Endometrial microvascular endothelial cells (primary cell): Measurements from ENCODE around the gene SLC46A1. TPM values are rescaled to one million over a fixed set of nuclear protein-coding genes. Genes with fewer than 3 reads are reported as not detected.

Experiments
- in situ Hi-C: cut with HindIII; loops from 2 replicates; pipeline ENCODE4 v1.10.0; 2017; ENCODE audit warnings: low sequenced_read_pairs, low pct_unique_long_range_greater_than_20kb; ENCODE audit errors: inconsistent ontology term
- total RNA-seq: library from RNA; depleted of rRNA; stranded (reverse); fragments of >200 nt; gene quantifications from one replicate; pipeline ENCODE4 v1.2.3, GENCODE V29; 2015; ENCODE audit errors: inconsistent ontology term

Gene SLC46A1
- total RNA-seq, 1 donor from 2014 or later: 31.9 TPM

DNA sequence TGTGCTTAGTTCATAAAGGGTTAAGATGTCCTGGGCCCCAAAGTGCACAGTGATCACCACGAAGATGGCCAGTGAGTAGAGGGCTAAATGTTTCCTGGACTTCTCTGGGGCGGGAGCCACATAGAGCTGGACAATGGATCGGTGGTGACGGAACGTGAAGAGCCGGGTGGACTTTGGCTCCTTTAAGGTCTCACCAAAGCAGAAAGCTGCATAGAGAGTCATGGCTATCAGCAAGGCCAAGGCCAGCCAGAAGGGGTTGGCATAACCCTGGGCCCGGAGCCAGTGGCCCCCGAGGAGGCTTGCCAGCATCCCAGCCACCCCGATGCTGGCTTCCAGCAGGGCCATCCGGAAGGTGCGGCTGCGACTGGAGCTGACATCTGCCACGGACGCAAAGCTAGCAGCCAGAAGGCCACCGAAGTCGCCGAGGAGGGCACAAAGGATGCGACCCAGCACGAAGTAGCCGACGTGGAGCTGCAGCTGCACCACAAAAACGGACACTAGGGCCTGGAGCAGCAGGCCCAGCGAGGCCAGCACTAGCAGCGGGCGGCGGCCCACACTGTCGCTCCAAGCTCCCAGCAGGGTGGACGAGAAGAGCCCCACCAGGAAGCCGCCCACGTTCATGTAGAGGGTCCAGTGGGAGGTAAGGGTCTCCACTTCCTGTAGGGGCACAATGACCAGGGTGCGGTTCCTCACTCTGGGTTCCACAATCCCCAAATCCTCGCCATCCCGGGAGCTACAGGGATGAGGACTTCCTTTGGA, 1.0 kb downstream of the SLC46A1 start:
- in situ Hi-C loops: no loop called here

DNA sequence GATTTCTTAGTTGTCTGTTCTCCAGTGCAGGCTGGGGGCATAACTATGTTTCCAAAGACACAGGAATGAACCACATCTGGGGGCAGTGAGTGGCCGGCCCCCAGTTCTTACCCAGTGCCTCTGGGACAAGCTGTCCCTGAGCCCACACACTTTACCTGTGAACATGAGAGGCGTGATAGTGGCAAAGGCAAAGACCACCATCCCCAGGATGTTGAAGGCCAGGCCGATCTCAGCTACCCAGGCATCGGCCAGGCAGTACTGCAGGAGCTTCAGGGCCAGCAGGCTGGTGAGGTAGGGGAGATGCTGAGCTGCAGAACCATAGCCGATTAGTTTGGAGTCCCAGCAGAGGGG, 1.6 kb downstream of the SLC46A1 start:
- in situ Hi-C loops: no loop called here

DNA sequence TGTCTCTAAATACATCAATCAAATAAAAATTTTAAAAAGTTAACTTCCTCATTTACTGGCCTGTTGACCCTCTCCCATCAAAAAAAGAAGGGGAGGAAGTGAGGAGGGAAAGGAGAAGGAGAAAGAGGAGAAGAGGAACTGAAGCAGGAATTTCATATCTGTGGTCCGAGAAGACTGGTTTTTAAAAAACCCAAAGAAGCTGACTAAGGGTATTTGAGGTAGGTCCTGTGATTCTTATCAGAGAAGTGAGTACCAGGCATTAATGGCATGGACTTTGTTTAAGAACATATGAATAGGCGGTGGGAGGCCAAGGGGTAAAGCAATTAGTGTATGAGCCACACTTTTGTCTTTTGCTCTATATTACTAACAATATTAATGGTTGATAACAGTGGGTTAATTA, 2.0 kb downstream of the SLC46A1 start:
- in situ Hi-C loops: no loop called here

DNA sequence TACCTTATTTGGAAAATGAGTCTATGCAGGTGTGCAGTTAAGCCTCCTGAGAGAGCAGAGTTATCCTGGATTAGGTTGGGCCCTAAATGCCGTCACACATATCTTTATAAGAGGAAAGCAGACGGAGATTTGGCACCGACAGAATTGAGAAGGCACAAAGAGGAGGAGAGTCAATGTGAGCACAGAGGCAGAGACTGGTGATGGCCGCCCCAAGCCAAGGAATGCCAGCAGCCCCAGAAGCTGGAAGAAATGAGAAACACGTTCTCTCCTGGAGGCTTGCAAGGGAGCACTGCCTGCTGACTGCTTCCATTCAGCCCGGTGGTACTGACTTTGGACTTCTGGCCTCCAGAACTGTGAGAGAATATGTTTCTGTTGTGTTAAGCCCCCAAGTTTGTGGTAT, 3.2 kb downstream of the SLC46A1 start:
- in situ Hi-C loops: no loop called here

DNA sequence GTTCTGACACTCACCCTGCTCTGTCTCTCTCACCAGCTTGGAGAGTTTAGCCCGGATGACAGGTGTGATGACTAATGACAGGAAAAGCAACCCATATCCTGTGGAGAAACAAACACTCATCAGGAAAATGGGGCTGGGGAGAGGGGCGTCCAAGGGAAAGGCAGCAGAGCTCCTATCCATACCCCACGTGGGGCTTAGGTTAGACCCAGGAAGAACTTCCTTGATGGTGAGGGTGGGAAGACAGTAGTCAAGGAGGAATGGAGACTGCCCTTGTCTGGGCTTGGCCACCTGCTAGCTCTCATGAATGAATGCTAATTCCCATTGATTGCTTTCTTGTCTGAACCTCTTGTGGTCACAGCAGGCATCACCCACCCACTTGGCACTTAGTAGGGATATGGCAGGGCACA, 3.8 kb downstream of the SLC46A1 start:
- in situ Hi-C loops: no loop called here

DNA sequence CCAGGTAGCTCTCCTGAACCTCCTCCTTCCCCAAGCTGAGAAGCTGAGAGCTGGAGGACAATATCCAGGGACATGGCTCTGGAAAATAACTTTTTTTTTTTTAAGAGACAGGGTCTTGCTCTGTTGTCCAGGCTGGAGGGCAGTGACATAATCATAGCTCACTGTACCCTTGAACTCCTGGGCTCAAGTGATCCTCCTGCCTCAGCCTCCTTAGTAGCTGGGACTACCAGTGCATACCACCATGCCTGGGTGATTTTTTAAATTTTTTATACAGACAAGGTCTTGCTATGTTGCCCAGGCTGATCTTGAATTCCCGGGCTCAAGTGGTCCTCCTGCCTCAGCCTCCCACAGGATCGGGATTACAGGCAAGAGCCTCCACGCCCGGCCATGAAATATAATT, 6.2 kb downstream of the SLC46A1 start:
- in situ Hi-C loops: no loop called here

DNA sequence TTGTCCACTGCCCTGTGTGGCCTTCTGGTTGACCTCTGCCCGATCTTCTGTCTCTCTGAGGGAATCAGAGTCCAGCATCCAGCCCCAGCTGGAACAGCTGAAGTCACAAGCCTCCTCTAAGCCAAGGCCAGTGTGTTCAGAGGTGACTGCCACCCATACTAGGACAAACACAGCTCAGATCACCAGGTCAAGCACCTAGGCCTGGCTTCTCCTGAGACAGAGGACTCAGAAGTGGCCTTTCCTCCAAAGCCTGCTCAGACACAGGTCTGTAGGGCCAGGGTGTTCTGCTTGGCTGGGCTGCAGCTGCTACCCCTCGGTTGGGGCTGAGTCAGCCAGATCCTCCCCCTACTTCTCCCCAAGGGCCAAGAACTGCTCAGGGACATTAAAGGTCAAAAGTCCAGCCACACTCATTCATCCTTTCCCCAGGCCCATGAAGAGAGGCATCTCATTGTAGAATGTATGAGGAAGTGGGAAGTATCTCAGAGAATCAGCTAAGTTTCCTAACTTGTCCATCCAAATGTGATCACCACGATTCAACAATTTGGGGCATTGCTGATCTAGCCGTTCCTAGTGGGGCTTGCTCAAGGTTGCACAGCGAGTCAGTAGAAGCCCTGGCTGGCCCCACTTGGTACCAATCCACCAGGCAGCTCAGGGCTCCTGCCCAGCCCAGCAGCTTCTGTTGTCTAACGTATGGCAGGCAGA, 7.6 kb downstream of the SLC46A1 start:
- in situ Hi-C loops: no loop called here

DNA sequence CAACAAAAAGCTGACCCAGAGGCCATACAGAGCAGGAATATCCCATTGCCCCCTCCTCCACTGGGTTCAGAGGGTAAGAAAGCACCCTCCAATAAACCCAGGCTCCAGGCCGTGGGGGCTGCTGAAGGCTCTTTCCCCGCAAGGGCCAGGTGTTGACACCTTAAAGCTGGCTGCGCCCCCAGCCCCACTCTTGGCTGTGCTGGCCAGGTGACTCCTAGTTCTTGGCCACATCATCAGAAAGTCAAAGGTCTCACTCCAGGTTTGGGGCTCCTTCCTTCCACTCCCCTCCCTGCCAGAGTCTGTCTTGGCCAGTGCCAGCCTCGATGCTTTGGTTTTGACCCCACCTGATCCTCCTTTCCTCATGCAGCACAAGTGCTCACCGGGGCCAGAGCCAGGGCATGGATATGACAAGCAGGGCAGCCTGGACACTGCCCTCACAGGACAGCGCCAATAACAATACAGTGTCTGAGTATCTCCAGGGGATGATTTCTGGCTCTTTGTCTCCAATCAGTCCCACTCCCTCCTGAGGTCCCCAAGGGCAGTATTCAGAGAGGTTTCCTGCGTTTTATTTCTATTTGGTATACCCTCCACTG, 8.2 kb downstream of the SLC46A1 start:
- in situ Hi-C loops: no loop called here

DNA sequence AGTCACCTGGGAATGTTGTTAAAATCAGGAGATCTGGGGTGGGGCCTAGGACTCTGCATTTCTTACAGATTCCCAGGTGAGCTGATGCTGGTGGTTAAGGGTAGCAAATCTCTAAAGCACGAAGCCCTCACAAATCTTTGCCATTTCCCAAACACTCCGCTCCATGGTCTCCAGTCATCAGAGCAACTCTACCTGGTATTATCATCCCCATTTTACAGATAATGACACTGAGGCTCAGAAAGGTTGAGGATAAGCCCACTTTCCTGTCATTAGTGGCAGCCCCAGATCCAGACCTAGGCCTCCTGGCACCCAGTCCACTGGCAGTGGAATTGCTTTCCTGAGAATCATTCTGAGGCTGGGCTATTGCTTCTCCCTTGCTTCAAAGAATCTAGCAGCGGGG, 8.7 kb downstream of the SLC46A1 start:
- in situ Hi-C loops: no loop called here

DNA sequence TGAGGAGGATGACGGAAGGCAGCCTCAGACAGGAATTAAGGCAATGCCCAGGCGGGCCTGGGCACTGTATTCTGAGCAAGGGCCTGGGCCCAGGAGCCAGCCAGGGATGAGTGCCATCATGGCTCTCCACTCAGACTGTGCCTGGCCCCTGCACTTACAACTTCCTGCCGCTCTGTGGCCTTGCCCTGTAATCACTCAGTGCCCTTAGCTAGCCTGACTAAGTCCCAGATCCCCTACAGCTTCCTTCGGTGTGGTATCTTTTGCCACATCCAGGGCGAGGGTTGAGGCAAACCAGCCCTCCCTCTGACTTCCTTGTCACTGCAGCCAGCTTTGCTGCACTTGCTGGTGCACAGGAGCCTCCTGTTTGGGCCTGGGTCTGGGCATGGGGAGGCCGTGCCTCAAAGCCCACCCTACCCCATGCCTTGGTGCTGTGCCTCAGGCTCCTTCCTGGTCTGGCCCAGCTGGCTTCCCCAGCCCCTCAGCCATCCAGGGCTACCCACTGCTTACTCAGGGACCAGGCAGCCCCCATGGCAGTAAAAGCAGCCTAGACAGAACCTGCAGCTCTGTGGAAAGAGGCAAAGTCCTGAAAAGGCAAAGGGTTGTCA, 9.3 kb downstream of the SLC46A1 start:
- in situ Hi-C loops: no loop called here

DNA sequence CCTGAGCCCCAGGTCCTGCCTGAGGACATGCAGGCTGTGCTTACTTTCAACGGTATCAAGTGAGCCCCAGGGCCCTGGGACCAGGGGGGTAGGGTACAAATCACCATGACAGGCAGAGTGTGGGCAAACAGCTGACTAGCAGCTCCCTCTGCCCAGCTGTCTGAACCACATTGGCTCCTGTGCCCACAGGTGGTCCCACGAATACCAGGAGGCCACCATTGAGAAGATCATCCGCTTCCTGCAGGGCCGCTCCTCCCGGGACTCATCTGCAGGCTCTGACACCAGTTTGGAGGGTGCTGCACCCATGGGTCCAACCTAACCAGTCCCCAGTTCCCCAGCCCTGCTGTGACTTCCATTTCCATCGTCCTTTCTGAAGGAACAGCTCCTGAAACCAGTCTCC, 10.0 kb downstream of the SLC46A1 start:
- in situ Hi-C loops: no loop called here

DNA sequence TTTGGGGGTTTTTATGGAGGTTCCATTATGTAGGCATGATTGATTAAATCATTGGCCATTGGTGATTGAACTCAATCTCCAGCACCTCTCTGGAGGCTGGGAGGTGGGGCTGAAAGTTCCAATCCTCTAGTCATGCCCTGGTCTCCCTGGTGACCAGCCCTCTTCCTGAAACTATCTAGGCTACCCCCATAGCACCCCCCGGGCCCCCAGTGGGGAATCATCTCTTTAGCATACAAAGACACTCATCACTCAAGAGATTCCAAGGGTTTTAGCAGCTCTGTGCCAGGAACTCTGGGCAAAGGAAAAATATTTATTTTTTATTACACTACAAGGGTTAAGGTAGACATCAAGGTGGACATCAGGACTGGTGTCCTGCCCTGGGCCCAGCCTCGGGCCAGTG, 10.6 kb downstream of the SLC46A1 start:
- in situ Hi-C loops: no loop called here

DNA sequence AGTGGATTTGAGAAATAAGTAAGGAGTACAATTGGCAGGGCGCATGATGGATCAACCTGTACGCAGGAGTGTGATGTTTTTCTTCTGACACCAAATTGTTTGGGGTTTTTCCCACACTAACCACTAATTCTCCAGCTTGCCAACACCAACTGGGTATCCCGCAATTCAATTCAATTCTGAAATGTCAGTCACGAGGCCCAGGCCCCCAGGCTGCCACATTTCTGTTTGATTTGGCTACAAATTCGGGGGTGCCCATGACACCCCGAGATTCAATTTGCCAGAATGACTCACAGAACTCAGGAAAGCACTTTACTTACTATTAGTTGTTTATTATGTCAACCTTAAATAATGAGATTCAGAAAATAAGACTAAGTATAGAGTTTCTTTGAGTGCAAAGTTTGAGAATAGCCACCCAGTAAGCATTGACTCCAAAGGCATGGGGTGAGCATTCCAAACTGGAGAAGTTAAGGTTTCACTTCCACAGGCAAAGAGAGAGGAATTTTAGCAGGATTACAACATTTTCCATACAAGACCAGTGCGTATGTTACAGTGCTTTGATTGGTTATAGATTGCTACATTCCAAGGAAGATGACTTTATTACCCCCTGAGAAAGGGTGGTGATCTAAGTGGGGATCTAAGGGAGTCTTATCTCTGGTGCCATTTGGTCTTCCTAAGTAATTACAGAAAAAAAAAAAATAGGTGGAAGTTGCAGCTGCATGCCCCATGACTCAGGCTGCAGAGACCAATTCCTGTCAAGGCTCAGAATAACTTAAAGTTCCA, 11.5 kb downstream of the SLC46A1 start:
- in situ Hi-C loops: no loop called here

DNA sequence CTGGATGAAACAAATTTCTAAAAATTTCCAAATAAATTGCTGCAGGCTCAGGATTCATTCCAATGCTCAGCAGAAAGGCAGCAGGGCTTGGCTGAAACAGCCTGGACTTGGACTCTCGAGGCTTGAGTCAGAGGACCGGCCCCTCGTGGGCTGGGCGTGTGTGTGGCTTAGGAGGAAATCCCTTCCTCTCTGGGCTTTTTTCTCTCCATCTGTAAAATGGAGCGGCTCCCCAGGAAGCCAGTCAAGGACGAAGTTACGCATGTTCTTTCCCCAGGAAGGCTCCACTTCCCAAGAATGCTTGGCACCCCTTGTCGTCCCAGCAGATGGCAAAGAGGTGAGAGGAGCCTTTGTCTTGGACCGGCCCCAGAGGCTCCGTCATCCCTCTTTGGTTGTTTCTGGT, 13.5 kb downstream of the SLC46A1 start:
- in situ Hi-C loops: no loop called here

DNA sequence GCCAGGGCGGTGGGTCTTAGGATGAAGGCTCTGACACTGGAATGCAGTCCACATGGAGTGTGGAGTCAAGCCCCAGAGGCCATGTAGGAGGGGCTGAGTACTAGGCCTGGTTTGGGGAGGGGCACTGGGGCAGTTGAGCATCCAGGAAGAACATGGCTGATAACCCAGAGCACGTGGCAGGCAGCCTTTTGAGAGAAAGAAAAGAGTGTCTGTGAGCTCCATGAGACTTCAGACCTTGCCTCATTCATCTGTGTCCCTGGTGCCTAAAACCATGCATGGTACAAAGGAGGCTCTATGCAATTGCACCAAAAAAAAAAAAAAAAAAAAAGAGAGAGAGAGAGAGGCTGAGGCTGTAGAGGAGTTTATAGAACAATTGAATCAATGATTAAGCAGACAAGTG, 14.6 kb downstream of the SLC46A1 start:
- in situ Hi-C loops: no loop called here

DNA sequence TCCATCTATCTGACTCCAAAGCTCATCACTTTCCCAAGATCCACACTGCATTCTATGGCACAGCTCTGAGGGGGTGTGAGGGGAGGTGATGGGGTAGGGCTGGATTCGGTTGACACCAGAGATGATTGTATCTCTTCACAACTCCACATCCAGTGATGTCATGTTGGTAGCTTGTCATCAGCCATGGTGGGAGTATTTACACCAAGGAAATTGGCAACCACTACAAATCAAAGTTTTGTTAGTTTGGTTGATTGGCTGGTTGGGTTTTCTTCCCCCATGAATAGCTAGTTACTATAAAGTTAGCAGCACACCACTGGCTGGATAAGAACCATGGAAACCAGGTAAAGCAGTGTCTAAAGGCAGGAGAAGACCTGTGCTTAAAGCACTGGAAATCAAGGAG, 15.0 kb downstream of the SLC46A1 start:
- in situ Hi-C loops: no loop called here

DNA sequence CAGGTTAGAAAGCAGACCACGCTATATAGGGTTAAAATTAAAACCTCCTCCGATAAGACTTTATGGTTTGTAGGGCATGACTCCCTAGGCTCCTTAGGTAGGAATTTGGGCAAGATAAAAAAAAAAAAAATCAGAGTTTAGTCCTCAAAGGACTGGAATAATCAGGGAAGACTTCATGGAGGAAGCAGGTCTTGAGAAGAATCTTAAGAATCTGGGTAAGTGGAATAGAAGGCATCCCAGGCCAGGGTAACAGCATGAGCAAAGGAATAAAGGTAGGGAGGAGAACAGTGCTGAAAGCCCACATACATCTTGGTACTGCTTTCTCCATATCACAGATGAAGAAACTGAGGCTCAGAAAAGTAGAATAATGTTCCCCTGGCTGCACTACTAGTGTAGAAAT, 15.4 kb downstream of the SLC46A1 start:
- in situ Hi-C loops: no loop called here

DNA sequence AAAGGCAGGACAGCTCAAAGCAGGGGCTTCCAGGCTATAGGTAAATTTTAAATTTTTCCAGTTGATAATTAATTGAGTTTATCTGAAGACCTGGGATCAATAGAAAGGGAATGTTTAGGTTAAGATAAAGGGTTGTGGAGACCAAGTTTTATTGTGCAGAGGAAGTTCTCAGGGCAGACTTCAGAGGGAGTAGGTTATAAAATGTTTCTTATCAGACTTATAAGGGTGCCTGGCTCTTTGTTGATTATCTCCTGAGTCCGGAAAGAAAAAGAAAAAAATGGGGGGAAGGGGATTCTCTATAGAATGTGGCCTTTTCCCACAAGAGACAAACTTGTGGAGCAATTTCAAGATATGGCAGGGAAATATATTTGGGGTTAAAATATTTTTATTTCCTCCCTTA, 15.9 kb downstream of the SLC46A1 start:
- in situ Hi-C loops: no loop called here

DNA sequence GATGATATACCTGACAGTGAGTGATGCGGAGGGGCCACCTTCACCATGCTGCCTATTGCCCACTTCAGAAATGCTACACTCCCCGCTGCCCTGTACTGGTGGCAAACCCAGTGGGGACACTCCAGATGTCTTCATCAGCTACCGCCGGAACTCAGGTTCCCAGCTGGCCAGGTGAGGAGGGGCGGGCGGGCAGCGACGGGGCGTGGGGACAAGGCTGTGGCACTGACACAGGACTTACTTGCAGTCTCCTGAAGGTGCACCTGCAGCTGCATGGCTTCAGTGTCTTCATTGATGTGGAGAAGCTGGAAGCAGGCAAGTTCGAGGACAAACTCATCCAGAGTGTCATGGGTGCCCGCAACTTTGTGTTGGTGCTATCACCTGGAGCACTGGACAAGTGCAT, 17.9 kb downstream of the SLC46A1 start:
- in situ Hi-C loops: no loop called here
